Measurements from ENCODE around the gene NFIB.

NFIB gene

DNA sequence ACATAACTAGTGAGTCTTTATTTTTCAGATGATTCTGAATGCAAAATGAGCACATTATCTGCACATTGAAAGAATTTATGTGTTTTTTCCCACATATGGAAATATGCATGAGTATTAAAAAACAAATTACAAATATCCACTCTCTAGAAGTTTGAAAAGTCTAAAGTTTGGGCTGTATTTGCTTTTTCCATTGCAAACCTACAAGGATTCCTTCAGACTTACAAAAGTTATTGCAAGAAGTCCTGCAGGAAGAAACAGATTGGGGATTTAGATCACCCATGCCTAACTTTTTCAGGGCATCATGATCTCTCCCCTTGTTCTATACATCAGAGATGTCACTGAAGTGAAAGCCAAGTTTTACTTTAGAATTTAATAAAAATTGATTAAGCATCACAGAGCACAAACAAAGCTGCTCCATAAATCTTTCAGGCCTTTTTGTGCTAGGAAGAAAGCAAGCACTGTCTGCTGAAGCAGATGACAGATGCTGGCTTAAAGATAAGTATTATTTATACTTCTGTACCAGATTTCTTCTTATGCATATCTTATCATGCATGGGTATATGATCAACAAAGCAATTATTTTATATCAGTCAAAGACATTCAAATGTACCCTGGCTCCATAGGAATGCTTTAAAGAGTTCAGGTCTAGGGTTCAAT lies 71.7 kb downstream of the NFIB start:
- DNase-seq (ENCODE audit: low spot score), result no peak

DNA sequence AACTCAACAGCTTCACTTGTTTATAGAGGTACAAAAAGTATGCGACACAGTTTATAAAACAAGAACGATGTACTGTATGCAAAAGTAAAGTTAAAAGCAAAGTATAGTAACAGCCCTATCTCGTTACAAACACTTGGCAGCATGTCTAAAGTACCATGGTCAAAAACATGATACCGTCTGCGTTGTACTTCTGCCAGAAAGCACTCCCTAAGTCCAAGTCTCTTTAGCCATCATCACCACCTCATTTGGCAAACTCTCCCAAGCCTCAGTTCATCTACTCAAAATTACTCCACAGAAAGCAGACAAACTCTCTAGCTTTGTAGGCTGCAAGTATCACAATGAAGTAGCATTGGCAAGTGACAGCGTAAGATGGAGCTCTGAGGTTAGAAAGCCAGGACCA lies 73.4 kb downstream of the NFIB start:
- DNase-seq (ENCODE audit: low spot score), result no peak

DNA sequence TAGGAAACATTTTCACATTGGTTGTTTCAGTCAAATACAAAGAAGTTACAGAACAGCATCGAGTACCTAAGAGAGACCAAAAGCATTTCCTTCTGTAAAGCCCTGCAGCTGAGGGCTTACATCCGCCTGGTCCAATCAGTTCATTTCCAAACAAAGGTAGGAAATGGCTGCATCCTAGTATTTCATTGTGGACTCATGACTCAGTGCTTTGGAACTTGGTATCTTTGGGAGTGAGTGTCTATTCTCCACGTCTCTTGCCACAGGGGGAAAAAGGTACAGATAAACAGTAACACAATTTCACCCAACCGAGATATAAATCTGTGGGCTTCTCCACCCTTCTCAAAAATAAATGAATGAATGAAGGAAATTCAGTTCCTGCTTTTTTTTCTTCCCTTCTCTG lies 75.4 kb downstream of the NFIB start:
- no peak for DNase-seq (ENCODE audit: low spot score)

DNA sequence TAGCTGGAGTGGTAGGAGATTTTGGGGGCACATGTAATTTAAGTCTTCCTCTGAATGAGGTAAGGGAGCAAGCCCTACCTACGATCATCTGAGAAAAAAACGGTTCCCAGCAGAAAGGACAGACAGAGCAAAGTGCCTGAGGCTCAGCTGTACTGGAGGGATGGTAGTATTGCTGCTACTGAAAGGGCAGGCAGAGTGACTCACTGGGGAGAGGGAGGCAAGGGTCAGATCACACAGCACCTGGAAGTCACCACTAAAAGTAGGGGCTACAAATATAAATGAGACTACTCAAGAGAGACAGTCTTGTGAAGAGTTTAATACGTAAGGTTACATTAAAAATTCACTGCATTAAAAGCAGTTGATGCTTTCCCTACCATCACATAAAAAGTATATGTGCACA lies 75.9 kb downstream of the NFIB start:
- DNase-seq (ENCODE audit: low spot score), result no peak

DNA sequence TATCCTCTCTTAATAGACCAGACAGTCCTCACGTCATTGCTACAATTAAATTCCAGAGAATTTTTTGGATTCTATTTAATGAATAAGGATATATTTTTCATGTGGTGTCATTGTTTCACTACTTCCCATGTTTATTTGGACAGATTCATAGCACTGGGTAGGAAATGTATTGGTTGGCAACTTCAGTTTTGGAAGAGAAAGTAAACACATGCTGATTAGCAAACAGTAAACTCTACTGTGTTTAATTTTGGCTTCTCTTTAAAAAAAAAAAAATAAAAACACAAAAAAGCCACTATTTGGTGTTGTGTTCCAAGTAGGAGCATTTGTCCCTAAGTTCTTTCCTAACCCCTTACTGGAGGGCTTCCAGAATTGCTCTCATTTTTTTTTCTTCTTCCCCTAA lies 77.3 kb downstream of the NFIB start:
- no peak for DNase-seq (ENCODE audit: low spot score)

DNA sequence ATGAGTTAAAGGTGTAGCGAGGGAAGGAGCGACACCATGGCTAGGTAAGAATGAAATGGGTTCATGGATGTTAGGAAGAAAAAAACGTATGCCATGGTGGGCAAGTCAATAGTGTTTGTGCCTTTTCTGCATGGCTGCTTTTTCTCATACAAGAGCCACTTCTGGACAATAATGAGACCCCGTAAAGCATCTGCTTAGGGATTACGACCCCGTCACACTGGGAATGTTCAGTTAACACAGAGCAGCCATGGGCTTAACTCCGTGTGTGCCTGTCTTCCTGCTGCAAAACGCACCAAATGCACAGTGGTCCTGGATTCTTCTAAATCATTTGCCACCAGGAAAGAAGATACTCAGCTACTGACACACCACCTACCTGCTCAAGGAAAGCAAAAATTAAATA lies 81.8 kb downstream of the NFIB start:
- no peak for DNase-seq (ENCODE audit: low spot score)

DNA sequence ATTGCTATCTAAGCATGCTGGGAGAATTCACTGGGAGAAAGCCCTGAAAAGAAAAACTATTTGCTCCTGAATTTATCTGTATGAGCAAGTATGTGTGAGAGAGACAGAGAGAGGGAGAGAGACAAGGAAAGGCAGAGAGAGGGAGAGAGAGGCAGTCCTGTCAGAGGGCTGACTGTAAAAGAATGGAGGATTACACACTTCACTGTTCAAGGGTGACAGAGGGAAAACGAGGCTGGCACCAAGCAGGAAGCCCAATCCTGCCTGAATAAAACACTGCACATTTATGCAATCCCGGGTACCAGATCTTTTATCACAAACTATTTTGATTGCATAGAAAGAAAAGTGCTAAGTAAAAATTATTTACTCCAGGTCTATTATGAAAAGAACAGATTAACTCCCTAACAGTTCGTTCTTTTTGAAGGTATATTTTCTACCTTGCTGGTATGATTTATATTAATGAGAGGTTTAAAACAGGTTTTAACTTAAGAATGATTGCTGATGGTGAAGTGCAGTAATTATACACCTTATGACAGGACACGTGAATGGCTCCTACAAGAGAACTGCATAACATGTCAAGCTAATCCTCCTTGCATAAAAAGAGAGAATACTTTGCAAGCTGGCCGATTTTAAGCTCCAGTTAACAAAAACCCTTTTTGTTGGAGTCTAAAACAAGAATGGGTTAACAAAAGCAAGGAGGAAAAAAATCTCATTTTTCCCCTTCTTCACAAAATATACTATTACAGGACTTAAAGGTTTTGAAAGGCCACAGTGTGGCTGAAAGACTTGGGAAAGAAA lies 82.5 kb downstream of the NFIB start:
- no peak for DNase-seq (ENCODE audit: low spot score)

DNA sequence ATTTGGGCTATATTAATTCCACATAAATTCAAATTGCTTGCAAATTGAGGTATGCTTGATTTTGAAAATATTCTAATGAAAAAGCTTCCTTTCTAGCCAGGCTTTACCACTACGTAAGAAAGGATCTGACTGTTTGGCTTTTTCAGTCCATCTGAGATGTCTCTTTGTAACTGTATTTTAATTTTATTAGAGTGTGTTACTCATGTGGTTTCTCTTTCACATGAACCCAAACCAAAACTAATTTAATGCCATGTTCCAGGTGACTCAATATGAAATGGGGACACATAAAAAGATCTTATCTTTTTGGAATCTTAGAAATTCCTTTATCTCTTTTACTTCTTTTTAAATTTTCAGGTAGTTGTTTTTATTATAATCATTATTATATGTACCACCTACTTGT lies 85.3 kb downstream of the NFIB start:
- DNase-seq (ENCODE audit: low spot score), result no peak

DNA sequence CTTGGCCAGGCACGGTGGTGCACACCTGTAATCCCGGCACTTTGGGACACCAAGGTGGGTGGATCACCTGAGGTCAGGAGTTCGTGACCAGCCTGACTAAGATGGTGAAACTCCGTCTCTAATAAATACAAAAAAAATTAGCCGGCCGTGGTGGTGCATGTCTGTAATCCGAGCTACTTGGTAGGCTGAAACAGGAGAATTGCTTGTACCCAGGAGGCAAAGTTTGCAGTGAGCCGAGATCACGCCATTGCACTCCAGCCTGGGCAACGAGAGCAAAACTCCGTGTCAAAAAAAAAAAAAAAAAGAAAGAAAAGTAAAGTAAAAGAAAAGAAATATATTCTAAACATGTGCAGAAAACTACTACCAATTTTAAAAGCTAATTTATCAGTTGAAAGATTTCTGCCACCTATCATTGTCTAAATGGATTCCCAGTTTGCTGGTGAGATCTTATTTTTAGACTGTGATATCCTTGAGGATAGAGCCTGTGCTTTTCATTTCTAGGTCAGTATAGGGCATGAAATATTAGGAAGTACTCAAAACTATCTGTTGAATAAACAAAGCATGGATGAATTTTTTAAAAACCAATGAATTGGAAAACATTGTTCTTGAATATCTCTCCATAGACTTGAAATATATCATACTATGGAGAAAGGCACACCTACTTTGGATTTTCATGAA lies 86.9 kb downstream of the NFIB start:
- no peak for DNase-seq (ENCODE audit: low spot score)

DNA sequence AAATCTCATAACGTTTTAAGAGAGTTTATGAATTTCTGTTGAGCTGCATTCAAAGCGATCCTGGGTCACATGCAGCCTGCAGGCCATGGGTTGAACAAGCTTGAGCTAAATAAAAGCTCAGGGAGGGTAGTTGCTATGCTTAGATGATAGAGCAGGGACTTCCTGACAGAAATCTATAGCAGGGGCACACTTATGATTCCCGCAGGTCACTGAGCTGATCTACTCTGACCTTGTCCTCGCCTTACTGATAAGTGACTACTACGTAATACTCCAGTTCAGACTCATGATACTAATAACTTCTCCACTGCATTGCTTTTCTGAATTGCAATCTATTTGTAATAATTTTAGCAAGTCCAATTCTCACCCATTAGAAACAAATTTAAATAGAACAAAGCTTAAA lies 90.9 kb downstream of the NFIB start:
- DNase-seq (ENCODE audit: low spot score), result no peak

DNA sequence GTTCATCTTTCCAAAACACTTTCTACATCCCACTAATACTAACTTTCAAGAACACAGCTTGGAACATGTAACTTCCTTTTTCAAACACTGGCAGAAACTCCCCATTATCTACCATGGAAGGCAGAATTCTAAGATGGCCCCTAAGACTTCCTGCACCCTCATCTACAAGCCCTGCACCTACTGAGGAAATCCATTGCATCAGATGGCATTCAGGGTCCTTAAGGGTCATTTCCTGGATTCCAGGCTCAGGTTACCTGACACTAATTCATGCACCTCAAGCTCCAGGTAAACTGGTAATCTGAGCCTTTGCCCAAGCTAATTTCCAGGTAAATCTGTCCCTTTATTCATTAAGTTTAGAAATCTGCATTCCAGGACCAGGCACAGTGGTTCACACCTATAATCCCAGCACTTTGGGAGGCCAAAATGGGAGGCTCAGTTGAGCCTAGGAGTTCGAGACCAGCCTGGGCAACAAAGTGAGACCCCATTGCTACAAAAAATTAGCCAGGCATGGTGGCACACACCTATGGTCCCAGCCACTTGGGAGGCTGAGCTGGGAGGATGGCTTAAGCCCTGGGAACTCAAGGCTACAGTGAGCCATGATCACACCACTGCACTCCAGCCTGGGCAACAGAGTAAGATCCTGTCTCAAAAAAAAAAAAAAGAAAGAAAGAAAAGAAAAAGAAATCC lies 91.6 kb downstream of the NFIB start:
- DNase-seq (ENCODE audit: low spot score), result no peak

DNA sequence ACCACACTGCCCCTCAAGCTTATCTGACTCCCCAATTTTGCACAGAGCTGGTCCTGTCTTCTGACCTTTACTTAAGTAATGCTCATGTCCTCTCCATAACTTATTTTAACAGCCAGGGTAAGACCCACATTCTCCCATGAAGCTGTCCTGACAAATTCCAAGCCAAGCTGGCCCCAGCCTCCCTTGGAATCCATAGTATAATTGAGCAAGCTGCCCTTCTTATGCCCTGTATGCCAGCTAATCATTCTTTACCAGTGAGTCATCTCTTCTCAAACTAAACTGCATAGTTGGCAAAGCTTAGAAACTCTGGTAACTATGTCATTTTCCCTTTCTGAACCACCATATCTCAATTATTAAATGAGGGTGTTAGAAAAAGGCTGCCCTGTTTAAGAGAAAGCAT lies 92.4 kb downstream of the NFIB start:
- DNase-seq (ENCODE audit: low spot score), result no peak

DNA sequence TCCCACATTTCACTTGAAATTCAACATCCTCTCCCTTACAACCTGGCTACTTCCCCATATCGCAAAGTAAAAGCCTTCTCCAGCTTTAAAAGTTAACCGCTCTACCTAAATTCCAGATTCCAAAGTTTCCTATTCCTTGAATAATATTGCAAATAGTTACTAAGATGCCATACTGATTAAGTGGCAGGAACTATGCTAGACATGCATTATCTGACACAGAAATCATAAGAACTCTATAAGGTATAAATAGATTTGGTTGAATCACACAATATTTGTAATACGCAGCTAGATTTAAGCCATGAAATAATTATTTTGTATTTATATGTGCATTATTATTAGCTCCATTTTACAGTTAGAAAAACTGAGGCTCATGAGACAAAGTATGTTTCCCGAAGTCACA lies 92.8 kb downstream of the NFIB start:
- no peak for DNase-seq (ENCODE audit: low spot score)

DNA sequence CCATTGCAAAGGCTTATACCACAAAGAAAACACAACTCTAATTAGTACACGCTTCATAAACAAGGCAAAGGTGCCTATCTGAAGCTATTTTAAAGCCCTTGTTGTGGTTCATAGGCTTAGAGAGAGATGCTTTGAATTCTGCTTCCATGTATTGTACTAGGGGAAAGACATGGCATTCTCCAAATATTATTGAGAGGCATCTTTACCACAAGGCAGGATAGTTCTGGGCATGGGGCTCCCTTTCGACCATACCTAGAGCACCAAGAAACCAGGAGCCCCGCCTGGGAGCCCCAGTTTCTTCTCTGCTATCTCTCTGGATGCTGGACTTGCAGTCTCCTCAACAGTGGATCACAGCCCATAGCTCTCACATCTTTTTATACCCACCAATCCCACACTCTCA lies 93.7 kb downstream of the NFIB start:
- DNase-seq (ENCODE audit: low spot score), result no peak

DNA sequence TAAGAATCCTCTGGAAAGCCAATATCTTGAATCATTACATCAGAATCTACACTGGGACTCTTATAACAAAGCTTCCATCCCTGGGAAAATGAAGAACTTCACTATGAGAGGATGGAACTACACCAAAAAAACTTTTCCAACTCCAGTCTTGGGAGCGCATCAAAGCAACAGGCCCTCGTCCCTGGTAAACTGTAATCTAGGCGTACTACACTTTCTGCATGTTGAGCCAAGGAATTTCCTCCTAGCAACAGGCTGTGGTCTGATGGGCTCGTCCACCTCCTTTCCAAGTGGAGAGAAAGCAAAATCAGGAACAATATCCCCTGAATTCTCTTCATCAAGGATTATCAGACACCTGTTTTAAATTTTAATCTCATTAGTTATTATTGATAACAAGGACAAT lies 94.1 kb downstream of the NFIB start:
- no peak for DNase-seq (ENCODE audit: low spot score)

DNA sequence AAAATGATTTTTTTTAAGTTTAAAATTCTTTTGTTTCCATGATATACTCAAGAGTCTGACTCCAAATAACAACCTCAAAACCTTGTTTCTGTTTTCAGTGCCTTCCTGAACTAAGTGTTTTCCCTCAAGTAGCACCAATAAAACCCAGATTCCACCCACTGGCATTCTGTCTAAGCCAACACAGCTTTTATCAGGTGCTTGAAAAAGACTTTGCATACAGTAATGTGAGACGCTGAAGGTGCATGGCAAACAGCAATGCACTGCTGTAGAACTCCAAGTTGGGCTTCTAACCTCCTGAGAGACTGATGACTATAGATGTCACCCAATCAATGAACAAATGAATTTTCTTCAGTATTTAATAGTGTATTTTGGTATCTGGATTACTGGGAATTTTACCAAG lies 95.7 kb downstream of the NFIB start:
- no peak for DNase-seq (ENCODE audit: low spot score)

DNA sequence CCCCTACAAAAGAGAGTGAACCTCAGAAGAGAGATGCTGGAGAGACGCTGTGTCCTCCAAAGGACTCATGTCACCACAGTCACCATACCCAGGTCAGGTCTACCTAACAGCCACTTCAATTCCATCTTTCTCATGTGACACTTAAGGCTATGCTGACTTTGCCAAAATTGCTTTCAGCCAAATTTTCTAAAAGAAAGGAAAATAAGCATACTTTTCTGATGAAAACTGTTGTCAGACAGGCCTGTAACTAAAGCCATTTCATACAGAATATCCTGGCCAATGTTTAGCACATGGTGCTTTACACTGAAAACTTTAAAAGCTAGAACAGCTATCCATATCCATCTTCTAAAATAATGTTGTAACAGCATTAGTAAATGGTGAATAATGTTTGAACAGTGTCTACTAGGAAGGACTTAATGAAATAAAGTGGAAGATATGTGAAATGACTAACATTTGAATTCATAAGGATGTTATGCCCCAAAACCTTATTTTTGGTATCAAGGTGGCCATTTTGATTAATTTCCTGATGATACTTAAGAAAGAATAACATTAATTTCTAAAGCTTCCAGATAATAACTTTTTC lies 97.2 kb downstream of the NFIB start:
- DNase-seq (ENCODE audit: low spot score), result no peak

DNA sequence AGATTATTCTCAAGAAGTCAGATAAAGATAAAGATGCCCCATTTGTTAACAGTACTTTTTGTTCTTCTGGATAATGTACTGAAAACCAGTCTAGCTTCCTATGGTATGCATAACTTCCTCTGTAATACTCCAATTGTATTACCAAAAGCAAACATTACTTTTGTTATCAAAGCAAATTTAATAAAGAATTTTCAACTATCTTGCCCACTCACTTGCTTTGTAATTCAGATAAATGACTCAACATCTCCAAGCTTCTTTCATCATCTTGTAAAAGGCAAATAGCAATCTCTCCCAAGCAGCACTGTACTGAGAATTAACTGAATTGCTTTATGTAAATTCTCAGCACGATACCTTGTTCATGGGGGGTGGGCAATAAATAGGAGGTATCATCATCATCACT lies 98.3 kb downstream of the NFIB start:
- no peak for DNase-seq (ENCODE audit: low spot score)

DNA sequence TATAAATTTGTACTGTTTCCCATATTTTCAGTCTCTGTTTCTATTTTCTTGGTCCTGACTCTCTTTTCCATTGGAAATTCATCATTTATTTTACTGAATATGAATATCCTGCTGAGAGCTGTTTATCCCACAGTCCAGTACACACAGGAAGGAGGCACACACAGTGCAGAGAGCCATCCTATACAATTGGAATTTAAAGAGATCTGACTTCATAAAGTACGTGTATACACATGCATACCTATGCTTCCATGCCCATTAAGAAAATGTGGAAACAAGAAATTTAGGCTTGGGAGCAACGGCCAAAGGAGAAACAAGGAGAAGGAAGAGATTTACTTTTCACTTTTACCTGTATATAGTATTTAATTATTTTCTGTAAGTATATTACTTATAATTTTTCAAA lies 99.2 kb downstream of the NFIB start:
- no peak for DNase-seq (ENCODE audit: low spot score)

DNA sequence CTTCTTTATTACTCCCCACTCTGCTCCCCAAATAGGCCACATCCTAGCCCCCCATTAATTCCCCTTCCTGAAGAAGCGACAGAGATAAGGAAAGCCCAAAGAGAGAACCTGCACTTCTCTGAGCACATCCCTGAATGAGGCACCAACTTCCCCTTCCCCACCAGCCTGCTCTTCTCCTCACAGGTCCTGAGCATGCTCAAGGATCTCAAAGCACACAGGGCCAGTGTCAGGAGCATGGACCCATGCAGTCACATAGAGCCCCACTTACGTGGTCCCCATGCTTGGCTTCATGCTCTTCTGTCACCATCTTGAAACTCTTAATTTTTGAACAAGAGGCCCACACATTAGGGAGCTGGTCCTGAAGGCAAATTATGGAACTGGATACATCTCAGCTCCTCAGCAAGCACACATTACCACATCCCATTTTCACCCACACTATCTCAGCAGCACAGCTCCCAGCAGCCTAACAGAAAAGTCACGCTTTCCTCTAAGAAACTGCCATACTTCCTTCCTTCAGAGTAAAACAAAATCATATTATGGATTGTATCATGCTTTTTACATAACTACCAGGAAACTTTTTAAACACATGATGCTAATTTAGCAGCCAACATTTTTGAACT lies 99.8 kb downstream of the NFIB start:
- no peak for DNase-seq (ENCODE audit: low spot score)

DNA sequence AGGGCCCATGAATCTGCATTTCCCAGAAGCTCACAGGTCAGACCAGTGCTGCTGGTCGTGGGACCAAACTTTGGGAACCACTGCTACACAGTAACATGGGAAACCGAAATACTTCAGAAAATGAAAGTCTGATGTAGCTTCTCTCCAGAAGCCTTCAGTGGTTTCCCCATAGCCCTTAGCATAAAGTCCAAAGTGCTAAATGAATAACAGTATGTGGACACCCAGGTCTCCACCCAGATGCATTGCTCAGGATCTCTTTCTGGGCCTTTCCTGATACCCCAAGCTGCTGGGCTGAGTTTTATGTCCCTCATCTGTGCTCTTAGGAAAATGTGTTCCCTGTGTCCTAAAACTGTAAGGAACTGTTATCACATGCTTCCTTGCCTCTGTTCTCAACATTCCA lies 100.4 kb downstream of the NFIB start:
- DNase-seq (ENCODE audit: low spot score), result no peak

All from activated CD4-positive, alpha-beta T cell treated with anti-CD3 and anti-CD28 coated beads, Interleukin-2, Interleukin-4, amounts not matched to agents 100 ng/mL and 50 ng/mL, durations not matched to agents 16 hours and 8 hours (primary cell).